HTERT RPE-1 (cell line): Measurements from ENCODE around the gene MST1R.
"Not testable (repeated sequence)": the region's sequence is repeated elsewhere in the genome, so short reads cannot be mapped to it uniquely, and the experiment has no call there.

Experiments
- in situ Hi-C: fragments of 300-500 bp; cut with MboI; formaldehyde crosslinking; loops from 4 replicates; pipeline ENCODE4 v1.14.3; 2020; ENCODE audit warnings: low sequenced_read_pairs

Gene MST1R

GRCh38 chr3:49912881-49913281, 9.2 kb upstream of the MST1R start:
- in situ Hi-C loops, result no loop called here

- in situ Hi-C loops, result no loop called here
These were observed 7.9 kb upstream of the MST1R start for GRCh38 chr3:49911611-49912010.

DNA sequence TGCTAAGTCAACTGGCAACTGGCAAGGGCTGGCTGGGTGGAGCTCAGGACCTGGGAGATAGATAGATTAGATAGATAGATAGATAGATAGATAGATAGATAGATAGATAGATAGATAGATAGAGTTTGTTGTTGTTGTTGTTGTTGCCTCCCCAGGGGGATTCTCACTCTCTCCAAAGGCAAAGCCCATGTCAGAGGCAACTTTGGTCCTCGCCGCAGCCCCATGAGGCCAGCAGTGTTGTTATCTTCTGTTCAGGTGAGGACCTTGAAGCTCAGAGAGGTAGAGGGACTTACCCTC, 7.4 kb upstream of the MST1R start:
- in situ Hi-C loops, result no loop called here

DNA sequence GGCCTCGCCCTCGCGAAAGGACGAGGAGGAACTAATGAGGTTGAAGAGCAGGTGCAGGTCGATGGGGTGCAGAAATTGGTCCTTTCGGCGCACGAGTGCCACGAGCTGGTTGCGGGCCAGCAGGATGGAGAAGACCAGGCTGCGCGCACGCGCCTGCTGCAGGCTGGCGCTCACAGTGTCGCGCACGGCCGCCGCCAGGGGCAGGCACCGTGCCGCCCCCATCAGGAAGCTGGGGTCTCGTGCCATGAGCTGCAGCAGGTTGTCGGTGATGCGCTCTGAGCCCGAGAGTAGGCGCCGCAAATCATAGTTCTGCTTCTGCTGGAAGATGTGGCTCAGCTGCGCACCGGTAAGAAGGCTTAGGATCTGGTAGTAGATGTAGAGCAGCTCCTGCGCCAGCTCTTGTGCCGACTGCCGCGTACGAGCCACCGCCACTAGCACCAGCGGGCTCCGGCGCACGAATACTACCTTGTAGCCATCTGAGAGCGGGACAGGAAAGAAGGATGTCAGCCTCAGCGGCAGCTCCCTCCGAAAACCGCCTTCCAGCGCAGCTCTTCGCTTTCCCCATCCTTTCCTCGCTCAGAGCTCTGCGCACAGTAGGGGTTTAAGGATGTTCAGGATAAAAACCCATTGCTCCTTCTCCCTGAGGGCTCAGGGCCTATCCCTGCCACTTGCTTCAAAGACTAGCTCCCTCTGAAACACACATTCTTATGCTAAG, 6.9 kb upstream of the MST1R start:
- in situ Hi-C loops, result no loop called here

- in situ Hi-C loops, result no loop called here
These were observed 4.9 kb upstream of the MST1R start for GRCh38 chr3:49908373-49909199.

GRCh38 chr3:49906073-49906743, 2.5 kb upstream of the MST1R start:
- in situ Hi-C loops, result no loop called here

DNA sequence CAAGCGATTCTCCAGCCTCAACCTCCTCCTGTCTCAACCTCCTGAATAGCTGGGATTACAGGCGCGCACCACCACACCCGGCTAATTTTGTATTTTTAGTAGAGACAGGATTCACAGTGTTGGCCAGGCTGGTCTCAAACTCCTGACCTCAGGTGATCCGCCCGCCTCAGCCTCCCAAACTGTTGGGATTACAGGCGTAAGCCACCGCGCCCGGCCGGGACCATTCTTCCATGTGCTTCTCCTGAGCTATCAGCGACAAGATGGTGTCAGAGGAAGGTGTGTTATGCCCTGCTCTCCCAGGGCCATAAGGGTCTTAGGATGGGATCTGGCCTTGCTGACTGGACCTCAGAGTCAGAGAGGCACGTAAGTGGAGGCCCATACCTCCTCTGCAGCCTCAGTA, 775 bp upstream of the MST1R start:
- in situ Hi-C loops, result not testable (repeated sequence)

DNA sequence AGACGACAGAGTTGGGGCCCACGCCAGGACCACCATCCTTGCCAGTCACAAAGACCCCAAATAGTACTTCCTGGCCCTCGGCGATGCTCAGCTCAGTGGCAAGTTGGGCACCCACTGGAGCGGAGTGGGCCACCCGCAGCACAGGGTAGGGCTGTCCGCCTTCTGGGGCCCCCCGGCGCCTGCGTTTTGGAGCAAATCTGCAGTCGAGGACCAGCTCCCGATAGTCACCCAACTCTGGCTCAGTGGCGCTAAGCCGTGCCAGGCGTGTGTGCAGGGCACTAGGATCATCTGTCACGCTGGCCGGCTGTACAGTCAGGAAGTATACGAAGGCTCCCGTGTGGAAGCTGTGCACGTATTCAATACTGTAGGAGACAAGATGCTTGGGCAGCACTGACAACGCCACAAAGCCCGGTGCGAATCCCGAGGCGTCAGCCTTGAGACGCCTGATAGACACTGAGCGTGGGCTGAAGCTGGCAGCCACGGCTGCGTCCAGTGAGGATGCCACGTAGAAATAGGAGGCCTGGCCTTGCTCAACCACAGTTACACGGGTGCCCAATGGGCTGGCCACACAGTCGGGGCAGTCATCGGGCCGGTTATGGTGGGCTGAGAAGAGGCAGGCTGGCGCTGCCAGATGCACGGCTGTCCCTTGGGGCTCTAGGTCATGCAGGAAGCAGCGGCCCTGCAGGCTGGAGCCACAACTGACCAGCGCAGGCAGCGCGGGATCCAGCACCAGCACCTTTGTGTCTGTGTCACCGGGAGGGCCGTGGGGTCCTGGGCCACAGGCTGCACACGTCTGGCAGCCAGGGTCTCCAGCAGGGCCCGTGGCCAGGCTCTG, 945 bp downstream of the MST1R start:
- in situ Hi-C loops, result no loop called here

DNA sequence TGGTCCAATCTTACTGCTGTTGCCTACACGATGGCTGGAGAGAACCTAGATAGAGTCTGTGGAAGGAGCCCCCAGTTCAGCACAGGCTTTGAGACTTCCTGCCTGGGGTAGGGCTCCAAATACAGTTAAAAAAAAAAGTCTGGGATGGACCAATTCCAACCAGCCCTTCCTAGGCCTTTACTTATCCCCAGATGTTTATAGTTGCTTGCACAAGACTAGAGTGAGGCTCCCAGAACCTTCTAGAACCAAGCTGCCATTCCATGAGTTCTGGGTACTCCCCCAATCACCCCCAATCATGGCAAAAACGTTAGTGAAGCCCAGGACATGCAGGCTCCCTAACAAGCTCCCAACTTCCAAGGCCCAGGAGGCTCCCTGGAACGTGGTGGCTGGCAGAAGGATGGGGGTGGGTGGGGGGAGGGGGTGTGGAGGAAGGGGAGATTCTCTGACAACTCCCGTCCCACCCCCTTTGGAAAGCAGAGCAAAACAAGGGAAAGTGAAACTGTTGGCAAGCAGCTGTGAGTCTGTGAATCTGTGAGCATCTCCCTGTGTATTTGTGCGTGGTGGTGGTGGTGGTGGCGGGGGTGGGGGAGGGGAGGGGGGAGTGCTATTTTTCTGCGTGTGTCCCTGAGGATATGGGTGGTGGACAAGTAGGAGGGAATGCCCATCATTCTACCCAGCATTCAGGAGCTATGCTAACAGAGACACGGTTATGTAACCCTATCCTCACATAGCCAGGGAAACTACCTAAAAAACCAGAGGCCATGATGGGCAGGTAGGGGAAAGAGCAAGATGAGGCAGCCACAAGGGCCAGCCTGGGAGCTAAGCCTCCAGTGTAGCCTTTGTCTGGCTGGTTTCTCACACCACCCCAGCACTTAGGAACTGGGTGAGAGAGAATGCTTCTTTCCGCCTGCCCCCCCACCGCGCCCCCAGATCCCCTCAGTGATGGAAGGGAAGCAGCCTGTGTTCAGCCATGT, 2.0 kb downstream of the MST1R start:
- in situ Hi-C loops, result no loop called here

DNA sequence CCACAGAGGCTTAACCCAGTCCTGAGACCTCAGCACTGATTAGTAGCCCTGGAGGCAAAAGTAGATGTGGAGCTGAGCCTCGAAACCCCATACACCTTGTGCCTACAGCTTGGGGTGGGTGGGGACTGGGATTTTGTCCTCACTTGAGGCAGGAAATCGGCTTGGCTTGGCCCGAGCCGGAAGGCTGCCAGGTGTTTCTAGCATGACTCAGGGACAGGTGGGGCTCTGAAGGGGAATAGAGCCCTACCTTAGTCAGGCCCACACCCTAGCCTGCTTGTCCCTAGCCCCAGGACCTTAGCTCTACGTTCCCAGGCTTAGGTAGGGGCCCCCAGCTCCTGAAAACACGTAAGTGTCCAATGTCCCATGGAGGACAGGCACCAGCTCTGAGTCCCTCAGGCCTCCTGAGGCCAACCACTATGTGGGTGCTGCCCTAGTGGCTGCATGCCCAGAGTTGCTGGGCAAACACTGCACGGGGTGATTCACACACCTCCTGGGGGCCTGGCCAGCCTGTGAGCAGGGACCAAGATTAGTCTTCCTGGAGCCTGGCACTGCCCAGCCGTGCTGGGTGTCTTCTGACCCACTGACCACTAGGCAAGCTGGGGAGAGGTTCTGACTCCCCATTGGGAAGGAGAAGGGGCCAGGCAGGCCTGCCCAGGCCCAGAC, 3.1 kb downstream of the MST1R start:
- in situ Hi-C loops, result no loop called here

GRCh38 chr3:49899815-49900214, 3.9 kb downstream of the MST1R start:
- in situ Hi-C loops, result no loop called here

DNA sequence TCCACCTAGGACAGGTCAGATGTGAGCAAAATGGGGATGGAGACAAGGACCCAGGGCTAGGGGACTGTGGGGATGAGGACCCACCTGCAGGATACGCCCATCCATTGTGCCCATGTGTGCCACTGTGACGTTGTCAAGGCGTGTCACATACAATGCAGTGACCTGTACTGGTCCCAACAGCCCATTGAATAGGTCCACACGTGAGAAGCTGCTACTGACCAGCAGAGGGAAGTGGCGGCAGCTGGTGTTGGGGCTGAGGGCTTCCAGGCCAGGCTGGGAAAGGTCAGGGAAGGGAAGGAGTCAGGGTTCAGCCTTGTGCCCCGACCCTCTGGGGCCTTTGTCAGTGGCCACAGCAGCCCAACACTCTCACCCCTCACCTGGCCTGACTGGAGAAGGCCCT, 4.7 kb downstream of the MST1R start:
- in situ Hi-C loops, result no loop called here

DNA sequence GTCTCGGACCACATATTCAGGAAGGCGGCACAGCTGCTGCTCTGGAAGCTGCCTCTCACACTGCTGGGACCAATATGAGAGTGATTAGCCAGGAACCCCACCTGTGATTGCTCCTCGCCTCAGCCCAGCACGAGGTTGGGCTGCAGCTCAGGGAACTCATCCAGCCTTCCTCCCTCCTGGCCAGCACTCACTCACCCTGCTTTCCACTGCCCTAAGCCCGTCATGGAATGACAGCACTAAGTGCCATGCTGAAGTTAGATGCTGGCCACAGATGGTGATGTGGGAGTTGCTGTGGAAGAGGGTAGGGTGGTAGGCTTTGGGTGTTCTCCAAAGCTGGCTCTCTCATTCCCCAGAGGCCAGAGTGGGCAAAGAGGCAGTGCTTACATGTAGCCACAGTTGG, 7.3 kb downstream of the MST1R start:
- in situ Hi-C loops, result no loop called here

DNA sequence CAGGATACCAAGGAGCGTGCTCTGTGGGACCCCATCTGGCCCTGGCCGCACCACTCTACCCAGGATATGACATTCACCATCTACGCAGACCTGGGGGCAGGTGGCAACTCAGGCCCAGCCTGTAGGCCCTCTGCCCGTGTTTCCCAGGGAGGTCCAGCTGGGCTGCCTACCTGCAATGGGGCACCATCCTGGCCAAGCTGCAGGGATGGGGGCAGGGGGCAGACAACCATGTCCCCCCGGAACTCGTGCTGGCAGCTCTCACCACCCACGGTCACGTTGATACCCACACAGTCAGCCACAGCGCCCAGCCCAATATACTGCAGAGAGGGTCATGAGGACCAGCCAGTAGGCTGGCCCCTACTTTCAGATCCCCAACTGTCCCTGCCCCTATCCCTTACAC, 7.9 kb downstream of the MST1R start:
- in situ Hi-C loops, result no loop called here

- in situ Hi-C loops, result no loop called here
These were observed 14.4 kb downstream of the MST1R start for GRCh38 chr3:49889296-49889695.

GRCh38 chr3:49886922-49887265, 16.8 kb downstream of the MST1R start:
- in situ Hi-C loops, result no loop called here

DNA sequence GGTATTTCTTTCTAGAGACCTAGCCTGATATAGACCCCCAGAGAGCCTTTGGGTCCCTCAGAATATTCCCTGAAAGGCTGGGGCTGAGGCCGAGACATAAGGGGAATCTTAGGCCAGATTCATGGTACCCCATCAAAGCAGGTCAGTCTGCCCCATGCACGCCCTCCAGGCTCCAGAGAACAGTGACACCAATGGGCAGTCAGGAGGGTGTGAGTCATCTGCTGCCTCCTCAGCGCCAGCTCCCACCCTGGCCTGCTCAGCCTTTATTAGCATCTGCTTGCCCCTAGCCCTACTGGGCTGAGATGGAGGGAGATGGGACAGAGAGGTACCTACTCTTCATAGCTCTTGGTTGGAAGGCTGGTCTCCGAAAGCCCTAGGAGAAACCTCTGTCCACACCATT, 19.7 kb downstream of the MST1R start:
- in situ Hi-C loops, result no loop called here

DNA sequence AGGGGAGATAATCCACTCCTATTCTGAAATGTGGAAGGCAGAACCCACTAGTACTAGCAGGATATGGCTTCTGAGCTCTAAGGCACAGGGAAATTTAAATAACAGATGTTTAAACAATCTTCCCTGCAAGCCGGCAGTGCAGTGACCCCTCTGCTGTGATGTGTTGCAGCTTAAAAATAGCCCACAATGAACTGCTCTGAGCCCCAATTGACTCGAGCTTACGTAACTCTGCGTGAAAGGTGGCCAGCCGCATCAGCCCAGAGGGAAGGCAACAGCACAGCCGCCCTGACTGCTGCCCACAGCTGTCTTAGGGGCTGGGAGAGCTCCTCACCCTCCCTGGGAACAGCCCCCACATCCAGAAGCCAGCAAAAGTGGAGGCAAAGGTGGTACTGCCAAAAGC, 21.5 kb downstream of the MST1R start:
- in situ Hi-C loops, result no loop called here

DNA sequence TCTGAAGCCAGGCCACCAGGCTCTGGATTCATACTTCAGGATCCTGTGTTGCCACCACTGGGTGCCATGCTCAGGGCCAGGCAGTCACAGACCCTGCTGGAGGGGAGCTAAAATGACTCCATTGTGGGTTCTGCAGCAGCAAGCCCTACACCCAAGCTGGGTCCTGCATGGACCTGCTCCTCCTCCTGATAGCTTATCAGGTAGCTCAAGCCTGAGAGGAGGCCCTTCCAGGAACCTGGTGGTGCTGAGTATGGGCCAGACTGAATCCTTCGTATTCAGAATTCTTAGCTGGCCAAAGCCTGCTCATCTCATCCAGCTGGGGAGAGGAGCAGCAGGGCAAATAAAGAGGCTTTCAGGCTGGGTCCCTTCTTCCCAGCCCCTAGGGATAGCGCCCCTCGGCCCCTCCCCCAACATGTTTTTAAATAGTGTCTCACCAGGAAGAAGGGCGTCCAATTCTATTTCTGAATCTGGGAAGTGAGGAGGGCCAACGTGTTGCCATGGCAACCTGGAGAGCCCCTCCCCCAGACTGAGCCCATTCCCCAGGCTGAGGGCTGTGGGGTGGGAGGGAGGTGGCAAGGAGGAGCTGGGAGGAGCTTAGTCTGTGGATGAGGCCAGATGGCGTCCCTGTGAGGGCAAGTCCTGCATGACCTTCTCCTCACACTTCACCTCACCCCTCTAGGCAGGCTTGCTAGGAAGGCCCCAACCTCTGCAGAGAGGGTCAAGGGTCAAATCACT, 22.9 kb downstream of the MST1R start:
- in situ Hi-C loops, result no loop called here
